SK-N-SH treated with all-trans-retinoic acid at 6 μM for 48 hours (cell line): Measurements from ENCODE around the gene KRTAP20-3.

Experiments
- ESRRG ChIP-seq: fragments of 250-450 bp; sonication (Bioruptor Pico); IDR thresholded peaks from 2 replicates; pipeline ENCODE4 v1.6.1; 2021; ENCODE audit warnings: mild to moderate bottlenecking
- PATZ1 ChIP-seq: fragments of 250-450 bp; sonication (Bioruptor Pico); IDR thresholded peaks from 2 replicates; pipeline ENCODE4 v1.8.0; 2020; ENCODE audit warnings: mild to moderate bottlenecking, moderate library complexity, borderline replicate concordance
- PPARA ChIP-seq: fragments of 250-450 bp; sonication (Bioruptor Pico); IDR thresholded peaks from 2 replicates; pipeline ENCODE4 v1.5.0; 2020; ENCODE audit warnings: mild to moderate bottlenecking, borderline replicate concordance
- RARB ChIP-seq: fragments of 250-450 bp; sonication (Bioruptor Pico); IDR thresholded peaks from 2 replicates; pipeline ENCODE4 v1.8.0; 2021; ENCODE audit warnings: mild to moderate bottlenecking, moderate library complexity
- SNAI2 ChIP-seq: fragments of 250-450 bp; sonication (Bioruptor Pico); IDR thresholded peaks from 2 replicates; pipeline ENCODE4 v1.5.0; 2020; ENCODE audit warnings: mild to moderate bottlenecking, moderate library complexity
- ZFP30 ChIP-seq: fragments of 450-650 bp; formaldehyde crosslinking; IDR thresholded peaks from 2 replicates; pipeline ENCODE4 v1.5.0; 2022; ENCODE audit warnings: mild to moderate bottlenecking, moderate library complexity
- ZNF565 ChIP-seq: fragments of 450-650 bp; formaldehyde crosslinking; conservative IDR thresholded peaks from 2 replicates; pipeline ENCODE4 v1.5.0; 2020; ENCODE audit warnings: low read depth, mild to moderate bottlenecking, moderate library complexity
- TF ChIP-seq, protein P1 (sequence below): fragments of 250-450 bp; sonication (Bioruptor Pico); IDR thresholded peaks from 2 replicates; pipeline ENCODE4 v1.5.1; 2020; ENCODE audit warnings: low read depth, mild to moderate bottlenecking, moderate library complexity

DNA sequence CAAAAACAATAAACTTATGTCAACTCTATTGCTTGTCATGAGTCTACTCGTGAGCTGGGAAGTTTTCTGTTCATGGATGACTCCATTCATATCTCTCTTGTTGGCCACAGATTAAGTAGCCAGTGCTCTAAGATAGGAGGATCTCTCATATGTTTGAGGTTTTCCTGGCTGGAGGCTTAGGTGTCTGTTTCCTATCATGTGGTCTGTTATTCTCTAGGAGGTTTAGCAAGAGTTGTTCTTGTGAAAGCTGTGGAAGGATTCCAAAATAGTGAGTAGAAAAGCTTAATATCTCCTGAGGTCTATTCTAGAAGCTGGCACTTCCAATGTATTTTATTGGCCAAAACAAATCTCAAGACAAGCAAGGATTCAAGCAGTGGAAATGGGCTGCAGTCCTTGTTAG is 13.5 kb upstream of the KRTAP20-3 start:
- TF ChIP-seq SNAI2 (CRISPR knock-in tag) (no peak), ESRRG (CRISPR knock-in tag) (no peak), RARB (CRISPR knock-in tag) (no peak), ZNF565 (no peak), PATZ1 (CRISPR knock-in tag) (no peak), PPARA (CRISPR knock-in tag) (no peak), ZFP30 (CRISPR knock-in tag) (no peak)
- TF ChIP-seq, protein P1, sequence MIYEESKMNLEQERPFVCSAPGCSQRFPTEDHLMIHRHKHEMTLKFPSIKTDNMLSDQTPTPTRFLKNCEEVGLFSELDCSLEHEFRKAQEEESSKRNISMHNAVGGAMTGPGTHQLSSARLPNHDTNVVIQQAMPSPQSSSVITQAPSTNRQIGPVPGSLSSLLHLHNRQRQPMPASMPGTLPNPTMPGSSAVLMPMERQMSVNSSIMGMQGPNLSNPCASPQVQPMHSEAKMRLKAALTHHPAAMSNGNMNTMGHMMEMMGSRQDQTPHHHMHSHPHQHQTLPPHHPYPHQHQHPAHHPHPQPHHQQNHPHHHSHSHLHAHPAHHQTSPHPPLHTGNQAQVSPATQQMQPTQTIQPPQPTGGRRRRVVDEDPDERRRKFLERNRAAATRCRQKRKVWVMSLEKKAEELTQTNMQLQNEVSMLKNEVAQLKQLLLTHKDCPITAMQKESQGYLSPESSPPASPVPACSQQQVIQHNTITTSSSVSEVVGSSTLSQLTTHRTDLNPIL (CRISPR knock-in tag) = no peak
